Body of pancreas (tissue), 4 donors: ENCODE measurements around the gene SLC6A8. TPM values are rescaled to one million over a fixed set of nuclear protein-coding genes. Genes with fewer than 3 reads are reported as not detected.

ENCODE experiments used
- ATAC-seq: fragments of 150-250 bp; one replicate; pipeline ENCODE4 v1.9.1; 2016
- DNase-seq, 4 donors: peaks; one replicate each; pipeline ENCODE4 v3.0.0-alpha.2; 2019
- H3K27ac ChIP-seq, 4 donors: fragments of 200-600 bp; sonication (generic); 1 replicate in 3 of 4; 2 replicates in 1 of 4; pipeline versions ENCODE4 v1.5.1 to v1.6.1; 2016 to 2019; ENCODE audit warnings: mild to moderate bottlenecking in 1 of 4, mixed read lengths in 1 of 4, moderate library complexity in 1 of 4
- H3K27me3 ChIP-seq, 2 donors: fragments of 200-600 bp; sonication (generic); one replicate each; pipeline ENCODE4 v1.6.0; 2016; ENCODE audit warnings: mild to moderate bottlenecking in 1 of 2
- H3K36me3 ChIP-seq, 2 donors: fragments of 200-600 bp; sonication (generic); replicated peaks in 1 of 2; 2 replicates each; pipeline ENCODE4 v1.5.1; 2016; ENCODE audit warnings: low read depth in 2 of 2; ENCODE audit not compliant: insufficient read depth in 1 of 2
- H3K4me1 ChIP-seq: fragments of 200-600 bp; sonication (generic); one replicate; pipeline ENCODE4 v1.6.0; 2016
- H3K4me3 ChIP-seq, 2 donors: fragments of 200-600 bp; sonication (generic); 1 replicate in 1 of 2; 2 replicates in 1 of 2; pipeline ENCODE4 v1.5.1; 2016 to 2019
- H3K9me3 ChIP-seq, 3 donors: fragments of 200-600 bp; sonication (generic); 1 replicate in 2 of 3; 2 replicates in 1 of 3; pipeline ENCODE4 v1.5.1; 2016
- CTCF ChIP-seq, 7 experiments: fragments of 450-650 bp in 4 of 7; fragments of 200-600 bp in 3 of 7; sonication (generic) in 3 of 7; IDR thresholded peaks; one replicate each; pipeline ENCODE4 v1.5.1; 2016 to 2019; ENCODE audit warnings: antibody characterized with exemption in 7 of 7
- POLR2A ChIP-seq, 3 donors: fragments of 450-650 bp; IDR thresholded peaks; one replicate each; pipeline ENCODE4 v1.6.1; 2016; ENCODE audit warnings: antibody characterized with exemption in 3 of 3, mild to moderate bottlenecking in 2 of 3
- WGBS, 2 donors: methylation state at CpG; one replicate each; pipeline ENCODE4 v1.1.5; 2017; 5-methylcytosine and 5-hydroxymethylcytosine counted together
- intact Hi-C: fragments of 100-400 bp; cut with DNase I; formaldehyde crosslinking; loops from one replicate; pipeline ENCODE4 v1.15.1; 2023
- total RNA-seq, 2 donors: library from RNA; depleted of rRNA; stranded (reverse); fragments of >200 nt; gene quantifications; one replicate each; pipeline ENCODE4 v1.1.0, GENCODE V29; 2016

Gene SLC6A8
- total RNA-seq, 2 donors from 2014 or later: 11.7 to 18.5 TPM

DNA sequence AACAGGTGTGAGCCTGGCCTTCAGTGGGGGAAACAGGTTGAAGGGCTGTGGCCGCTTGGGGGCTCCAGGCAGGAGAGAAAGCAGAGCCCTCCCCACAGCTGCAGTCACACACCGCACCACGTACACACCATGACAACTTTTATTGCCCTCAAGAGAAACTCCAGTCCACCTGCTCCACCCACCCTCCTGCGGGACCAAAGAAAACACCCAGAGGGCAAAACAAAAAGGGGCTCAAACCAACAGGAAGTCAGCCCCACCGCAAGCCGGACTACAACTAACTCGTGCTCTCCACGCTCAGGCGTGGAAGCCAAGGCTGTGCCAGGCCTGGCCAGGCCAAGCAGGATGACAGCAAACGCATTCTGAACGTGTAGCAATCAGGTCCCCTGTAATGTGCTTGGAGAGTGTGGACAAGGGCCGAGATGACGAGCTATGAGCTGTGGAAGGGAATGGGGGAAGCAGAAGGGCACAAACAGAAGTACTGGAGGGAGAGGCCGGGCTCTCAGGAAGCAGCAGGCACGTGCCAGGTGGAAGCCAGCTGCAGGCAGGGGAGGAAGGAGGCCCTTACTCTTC is 12.7 kb downstream of the SLC6A8 start:
- H3K9me3 ChIP-seq: no peaks in the 10 kb centered on the region
- no peaks in the 10 kb centered on the region for H3K27me3 ChIP-seq
- no peaks in the 10 kb centered on the region for H3K36me3 ChIP-seq
- TF ChIP-seq POLR2A (IDR thresholded peaks at IDR 0.05) (no peak), CTCF (IDR thresholded peaks at IDR 0.05) (no peak)
- DNase-seq (no peak), ATAC-seq (no peak)
- intact Hi-C loops: no loop called here
- H3K27ac ChIP-seq: peak overlapping the region in 2 of 4 donors; percentile 4 to 47
- WGBS, 2 donors: 75 to 89% methylated on average over 9 to 14 of the region's 15 CpGs
- no peak overlapping the region for H3K4me3 ChIP-seq
- peaks cover 9% of the 10 kb centered on the region for H3K4me1 ChIP-seq

DNA sequence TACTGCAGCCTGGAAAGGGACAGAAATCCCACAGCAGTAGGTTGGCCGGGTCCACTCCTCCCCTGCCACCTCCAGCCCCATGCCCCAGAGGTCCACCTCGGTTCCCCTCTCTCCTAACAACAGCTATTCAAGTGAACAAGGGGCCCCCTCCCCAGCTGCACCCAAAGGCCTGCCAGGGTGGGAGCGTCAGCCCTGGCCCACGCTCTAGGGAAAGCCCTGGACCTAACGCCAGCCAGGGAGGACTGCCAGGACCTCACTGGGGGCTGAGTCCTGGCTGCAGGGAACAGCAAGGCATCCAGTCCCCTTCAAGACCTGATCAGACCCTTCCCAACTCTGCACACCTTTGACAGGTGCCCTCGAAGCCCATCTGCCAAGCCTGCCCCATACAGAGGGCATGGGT is 13.2 kb downstream of the SLC6A8 start:
- H3K36me3 ChIP-seq: no peaks in the 10 kb centered on the region
- no peaks in the 10 kb centered on the region for H3K9me3 ChIP-seq
- H3K27me3 ChIP-seq: no peaks in the 10 kb centered on the region
- H3K4me3 ChIP-seq: no peak overlapping the region
- 100% methylated on average over 2 of the region's 6 CpGs; no CpG with 5 or more reads in 1 of the 2 donors for WGBS, 2 donors
- TF ChIP-seq POLR2A (IDR thresholded peaks at IDR 0.05) (no peak), CTCF (IDR thresholded peaks at IDR 0.05) (no peak)
- H3K27ac ChIP-seq: peak overlapping the region in 1 of 4 donors; percentile 4
- intact Hi-C loops: no loop called here
- ATAC-seq (no peak), DNase-seq (no peak)
- H3K4me1 ChIP-seq: peaks cover 9% of the 10 kb centered on the region

DNA sequence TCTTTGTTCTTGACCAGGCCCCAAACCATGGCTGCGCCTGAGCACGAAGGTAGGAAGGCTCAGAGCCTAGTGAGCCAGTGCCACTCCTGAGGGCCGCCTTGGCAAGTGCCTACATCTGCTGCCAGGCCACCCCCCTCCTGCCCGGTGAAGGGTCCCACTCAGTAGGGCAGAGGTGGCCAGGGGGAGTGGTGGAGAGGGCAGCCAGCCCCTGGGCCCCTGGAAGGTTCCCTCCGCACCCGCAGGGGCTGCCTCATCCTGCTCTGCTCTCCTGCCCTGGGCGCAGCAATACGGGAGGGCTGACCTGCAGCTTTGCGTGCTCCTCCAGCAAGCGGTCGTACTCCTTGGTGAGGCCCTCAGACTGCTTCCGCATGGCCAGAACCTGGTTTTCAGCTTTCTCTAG is 14.0 kb downstream of the SLC6A8 start:
- intact Hi-C loops: no loop called here
- WGBS, 2 donors: 94 to 96% methylated on average over 7 to 9 of the region's 12 CpGs
- H3K9me3 ChIP-seq: no peaks in the 10 kb centered on the region
- ATAC-seq: no peak
- H3K27me3 ChIP-seq: no peaks in the 10 kb centered on the region
- no peaks in the 10 kb centered on the region for H3K36me3 ChIP-seq
- peaks cover 9% of the 10 kb centered on the region for H3K4me1 ChIP-seq
- no peak overlapping the region for H3K4me3 ChIP-seq
- H3K27ac ChIP-seq: no peak overlapping the region
- DNase-seq: no peak
- TF ChIP-seq POLR2A (IDR thresholded peaks at IDR 0.05): no peak

GRCh38 chrX:153702336-153703035 is 14.8 kb downstream of the SLC6A8 start:
- no peak for ATAC-seq
- Histone ChIP-seq H3K4me3 (no peak overlapping the region), H3K36me3 (no peaks in the 10 kb centered on the region), H3K9me3 (no peaks in the 10 kb centered on the region), H3K4me1 (peaks cover 9% of the 10 kb centered on the region), H3K27me3 (no peaks in the 10 kb centered on the region), H3K27ac (no peak overlapping the region)
- DNase-seq: no peak
- no peak for TF ChIP-seq CTCF (IDR thresholded peaks at IDR 0.05)
- no peak for TF ChIP-seq POLR2A (IDR thresholded peaks at IDR 0.05)
- intact Hi-C loops: no loop called here
- WGBS, 2 donors: 43 to 76% methylated on average over 1 to 15 of the region's 23 CpGs

DNA sequence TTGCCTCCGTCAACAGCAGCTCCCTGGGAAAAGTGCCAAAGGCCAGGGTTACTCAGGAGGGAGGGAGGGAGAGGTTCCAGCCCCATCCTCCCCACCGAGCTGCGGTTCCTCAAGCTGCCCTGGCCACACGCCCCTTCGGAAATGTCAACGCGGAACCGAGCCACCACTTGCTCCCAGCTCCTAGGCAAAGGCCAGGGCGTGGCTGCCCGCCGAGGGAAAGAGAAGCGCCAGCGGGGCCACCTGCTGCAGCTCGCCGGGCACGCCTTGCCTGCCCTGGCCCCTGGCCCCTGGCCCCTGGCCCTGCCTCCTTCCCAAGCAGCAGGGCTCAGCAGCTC is 15.3 kb downstream of the SLC6A8 start:
- DNase-seq (peak; percentile 66 to 81 (median 78)), ATAC-seq (peak; percentile 52)
- Histone ChIP-seq H3K36me3 (no peaks in the 10 kb centered on the region), H3K9me3 (no peaks in the 10 kb centered on the region), H3K27me3 (no peaks in the 10 kb centered on the region), H3K4me3 (no peak overlapping the region), H3K4me1 (peaks cover 9% of the 10 kb centered on the region), H3K27ac (no peak overlapping the region)
- intact Hi-C loops: no loop called here
- 0 to 51% methylated on average over 1 to 4 of the region's 16 CpGs for WGBS, 2 donors
- TF ChIP-seq POLR2A (IDR thresholded peaks at IDR 0.05) (no peak), CTCF (IDR thresholded peaks at IDR 0.05) (no peak)
